GM23248 (cell line): Measurements from ENCODE around the gene TRIM63. TPM values are rescaled to one million over a fixed set of nuclear protein-coding genes. Genes with fewer than 3 reads are reported as not detected.
"Not testable (repeated sequence)": the region's sequence is repeated elsewhere in the genome, so short reads cannot be mapped to it uniquely, and the experiment has no call there.

Source experiments
- DNase-seq: peaks from one replicate; pipeline ENCODE4 v3.0.0-alpha.2; 2015
- H2AFZ ChIP-seq: fragments of 200-600 bp; sonication (generic); 2 replicates; pipeline ENCODE4 v1.6.1; 2016; ENCODE audit warnings: antibody characterized with exemption
- H3F3A ChIP-seq: fragments of 200-600 bp; sonication (generic); 2 replicates; pipeline ENCODE4 v1.6.1; 2016; ENCODE audit warnings: mild to moderate bottlenecking, antibody characterized with exemption, mixed run types; ENCODE audit not compliant: insufficient read depth
- H3K27ac ChIP-seq: fragments of 200-600 bp; sonication (generic); 2 replicates; pipeline ENCODE4 v1.5.1; 2016; ENCODE audit warnings: mild to moderate bottlenecking
- H3K27me3 ChIP-seq: fragments of 200-600 bp; sonication (generic); replicated peaks from 2 replicates; pipeline ENCODE4 v1.6.1; 2016; ENCODE audit warnings: mild to moderate bottlenecking; ENCODE audit not compliant: insufficient read depth
- H3K36me3 ChIP-seq: fragments of 200-600 bp; sonication (generic); 2 replicates; pipeline ENCODE4 v1.6.1; 2016; ENCODE audit warnings: low read depth, mild to moderate bottlenecking
- H3K4me1 ChIP-seq: fragments of 200-600 bp; sonication (generic); 2 replicates; pipeline ENCODE4 v1.6.1; 2016; ENCODE audit warnings: mild to moderate bottlenecking; ENCODE audit not compliant: insufficient read depth
- H3K4me2 ChIP-seq: fragments of 200-600 bp; sonication (generic); one replicate; pipeline ENCODE4 v1.6.1; 2016; ENCODE audit warnings: mild to moderate bottlenecking; ENCODE audit not compliant: unreplicated experiment
- H3K4me3 ChIP-seq: fragments of 200-600 bp; sonication (generic); 2 replicates; pipeline ENCODE4 v1.5.1; 2016; ENCODE audit warnings: mild to moderate bottlenecking
- H3K79me2 ChIP-seq: fragments of 200-600 bp; sonication (generic); 2 replicates; pipeline ENCODE4 v1.6.1; 2016; ENCODE audit warnings: mild to moderate bottlenecking; ENCODE audit not compliant: insufficient read depth
- H3K9ac ChIP-seq: fragments of 200-600 bp; sonication (generic); 2 replicates; pipeline ENCODE4 v1.6.1; 2016; ENCODE audit warnings: mild to moderate bottlenecking
- H3K9me2 ChIP-seq: fragments of 200-600 bp; sonication (generic); 2 replicates; pipeline ENCODE4 v1.6.1; 2016; ENCODE audit warnings: mixed run types, mild to moderate bottlenecking, moderate library complexity; ENCODE audit not compliant: insufficient read depth
- H3K9me3 ChIP-seq: fragments of 200-600 bp; sonication (generic); one replicate; pipeline ENCODE4 v1.6.1; 2017; ENCODE audit warnings: low read depth
- H4K20me1 ChIP-seq: fragments of 200-600 bp; sonication (generic); 2 replicates; pipeline ENCODE4 v1.6.0; 2016; ENCODE audit not compliant: insufficient read depth
- EZH2 ChIP-seq: fragments of 200-600 bp; sonication (generic); IDR thresholded peaks from 2 replicates; pipeline ENCODE4 v1.6.1; 2018; ENCODE audit warnings: antibody characterized with exemption, mild to moderate bottlenecking; ENCODE audit not compliant: insufficient read depth, poor library complexity, severe bottlenecking
- EZH2phosphoT487 ChIP-seq: fragments of 200-600 bp; sonication (generic); IDR thresholded peaks from 2 replicates; pipeline ENCODE4 v1.6.1; 2018; ENCODE audit warnings: antibody characterized with exemption, moderate library complexity, mild to moderate bottlenecking, low read depth; ENCODE audit not compliant: insufficient read depth
- WGBS, 2 experiments: methylation state at CpG; one replicate each; pipeline ENCODE4 v1.1.6; 2015 to 2017; ENCODE audit warnings: low lambda C conversion rate in 2 of 2, low coverage in 1 of 2; ENCODE audit errors: missing lambda C conversion rate in 2 of 2; 5-methylcytosine and 5-hydroxymethylcytosine counted together
- in situ Hi-C: fragments of 300-500 bp; cut with MboI; formaldehyde crosslinking; loops from 2 replicates; pipeline ENCODE4 v1.15.0; 2020
- polyA plus RNA-seq: library from polyadenylated mRNA; unstranded; fragments of >200 nt; fragmentation: Nextera tagmentation; extraction: Ambion mirVana; gene quantifications from 2 replicates; pipeline ENCODE4 v1.2.1, GENCODE V29; 2016
- total RNA-seq: library from RNA; depleted of rRNA; stranded (reverse); fragments of >200 nt; shearing (Covaris generic); gene quantifications from 2 replicates; pipeline ENCODE4 v1.2.3, GENCODE V29; 2014

The TRIM63 gene
- total and polyA plus RNA-seq, 2 experiments from 2014 or later: not detected

DNA sequence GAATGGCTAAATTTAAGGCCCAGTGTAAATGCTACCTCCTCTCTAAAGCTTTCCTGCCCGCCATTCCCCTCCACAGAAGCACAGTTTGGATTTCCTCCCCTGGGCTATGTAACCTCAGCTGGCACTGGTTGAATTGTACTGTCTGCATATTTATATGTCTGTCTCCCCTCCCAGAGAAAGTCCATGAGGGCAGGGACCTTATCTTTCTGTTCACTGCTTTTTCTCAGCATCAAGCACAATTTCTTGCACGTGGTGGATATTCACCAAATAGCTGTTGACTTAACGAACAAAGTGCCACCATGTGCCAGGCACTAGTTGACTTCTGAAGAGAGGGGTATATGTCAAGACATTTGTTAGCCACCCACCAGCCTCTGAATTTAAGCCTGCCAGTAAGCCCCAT, 34.7 kb upstream of the TRIM63 start:
- peaks cover 12% of the 10 kb centered on the region for H3K4me1 ChIP-seq
- no peaks in the 10 kb centered on the region for H3K79me2 ChIP-seq
- no peaks in the 10 kb centered on the region for H3K9me2 ChIP-seq
- H3K9ac ChIP-seq: no peak overlapping the region
- WGBS, 2 experiments: 79 to 93% methylated on average over 3 of the region's 3 CpGs
- in situ Hi-C loops: no loop called here
- H4K20me1 ChIP-seq: no peaks in the 10 kb centered on the region
- no peak overlapping the region for H3K4me2 ChIP-seq
- H2AFZ ChIP-seq: no peak overlapping the region
- no peaks in the 10 kb centered on the region for H3K36me3 ChIP-seq
- TF ChIP-seq EZH2 (no peak), EZH2phosphoT487 (no peak)
- H3K4me3 ChIP-seq: no peak overlapping the region
- H3K9me3 ChIP-seq: no peaks in the 10 kb centered on the region
- H3K27me3 ChIP-seq: peaks cover 5% of the 10 kb centered on the region
- H3F3A ChIP-seq: peaks cover 14% of the 10 kb centered on the region
- no peak overlapping the region for H3K27ac ChIP-seq
- DNase-seq: no peak

DNA sequence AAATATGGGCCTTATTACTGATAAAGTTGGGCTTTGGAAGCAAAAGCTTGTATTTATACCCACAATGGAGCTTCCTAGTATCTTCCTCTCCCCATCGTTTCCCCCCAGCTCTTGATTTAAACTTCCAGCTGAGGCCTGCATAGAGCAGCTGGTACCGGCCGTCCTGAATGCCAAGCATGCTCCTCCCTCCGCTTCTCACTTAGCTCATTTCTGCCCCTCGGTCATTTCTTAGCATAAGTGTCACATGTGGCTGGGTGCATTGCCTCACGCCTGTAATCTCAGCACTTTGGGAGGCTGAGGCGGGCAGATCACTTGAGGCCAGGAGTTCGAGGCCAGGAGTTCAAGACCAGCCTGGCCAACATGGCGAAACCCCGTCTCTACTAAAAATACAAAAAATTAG, 32.8 kb upstream of the TRIM63 start:
- H4K20me1 ChIP-seq, H3K4me3 ChIP-seq, DNase-seq, H3K27ac ChIP-seq, H3K4me2 ChIP-seq, H3K27me3 ChIP-seq, in situ Hi-C loops, H3K9ac ChIP-seq, H3K9me2 ChIP-seq, H3K9me3 ChIP-seq, H3K36me3 ChIP-seq, H3K79me2 ChIP-seq, H2AFZ ChIP-seq: not testable (repeated sequence)
- 61 to 70% methylated on average over 10 of the region's 10 CpGs for WGBS, 2 experiments
- peaks cover 12% of the 10 kb centered on the region for H3K4me1 ChIP-seq
- peaks cover 18% of the 10 kb centered on the region for H3F3A ChIP-seq

DNA sequence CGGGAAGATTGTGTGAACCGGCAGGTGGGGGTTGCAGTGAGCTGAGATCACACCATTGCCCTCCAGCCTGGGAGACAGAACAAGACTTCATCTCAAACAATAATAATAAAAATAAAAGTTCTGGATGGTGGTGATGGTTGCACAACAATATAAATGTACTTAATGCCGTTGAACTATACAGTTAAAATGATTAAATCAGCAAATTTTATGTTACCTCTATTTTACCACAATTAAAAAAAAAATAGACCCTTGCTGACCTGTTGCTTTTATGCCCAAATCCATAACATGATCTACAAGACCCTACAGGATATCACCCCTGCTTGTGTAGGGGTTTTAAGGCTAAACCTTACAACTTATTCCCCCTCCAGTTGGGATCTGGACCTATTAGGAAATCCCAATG, 32.4 kb upstream of the TRIM63 start:
- no peak for TF ChIP-seq EZH2phosphoT487
- TF ChIP-seq EZH2: no peak
- WGBS, 2 experiments: 94% methylated on average over 3 of the region's 3 CpGs
- Histone ChIP-seq H3K9ac (no peak overlapping the region), H3K9me2 (no peaks in the 10 kb centered on the region), H3K4me3 (no peak overlapping the region), H3K27me3 (peaks cover 5% of the 10 kb centered on the region), H3F3A (peaks cover 18% of the 10 kb centered on the region), H3K4me1 (peaks cover 12% of the 10 kb centered on the region), H3K9me3 (no peaks in the 10 kb centered on the region), H3K36me3 (no peaks in the 10 kb centered on the region), H3K27ac (no peak overlapping the region), H4K20me1 (no peaks in the 10 kb centered on the region), H2AFZ (no peak overlapping the region), H3K79me2 (no peaks in the 10 kb centered on the region), H3K4me2 (no peak overlapping the region)
- DNase-seq: no peak
- in situ Hi-C loops: no loop called here

DNA sequence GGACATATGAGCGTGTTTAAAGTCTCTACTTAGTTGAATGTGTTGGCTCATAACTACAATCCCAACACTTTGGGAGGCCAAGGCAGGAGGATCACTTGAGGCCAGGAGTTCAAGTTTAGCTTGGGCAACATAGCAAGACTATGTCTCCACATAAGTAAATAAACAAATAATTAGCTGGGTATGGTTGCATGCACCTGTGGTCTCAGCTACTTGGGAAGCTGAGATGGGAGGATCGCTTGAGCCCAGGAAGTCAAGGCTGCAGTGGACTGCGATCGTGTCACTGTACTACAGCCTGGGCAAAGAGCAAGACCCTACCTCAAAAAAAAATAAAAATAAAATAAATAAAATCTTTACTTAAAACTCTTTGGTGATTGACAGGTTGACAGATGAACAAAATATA, 31.2 kb upstream of the TRIM63 start:
- 99% methylated on average over 4 of the region's 4 CpGs for WGBS, 2 experiments
- no peaks in the 10 kb centered on the region for H4K20me1 ChIP-seq
- H3K4me2 ChIP-seq: no peak overlapping the region
- no peak for DNase-seq
- TF ChIP-seq EZH2: no peak
- TF ChIP-seq EZH2phosphoT487: no peak
- H3K27ac ChIP-seq: no peak overlapping the region
- in situ Hi-C loops: no loop called here
- no peaks in the 10 kb centered on the region for H3K9me2 ChIP-seq
- H3F3A ChIP-seq: peaks cover 18% of the 10 kb centered on the region
- no peak overlapping the region for H3K9ac ChIP-seq
- no peaks in the 10 kb centered on the region for H3K79me2 ChIP-seq
- peaks cover 12% of the 10 kb centered on the region for H3K4me1 ChIP-seq
- no peaks in the 10 kb centered on the region for H3K9me3 ChIP-seq
- no peaks in the 10 kb centered on the region for H3K36me3 ChIP-seq
- no peak overlapping the region for H2AFZ ChIP-seq
- peaks cover 14% of the 10 kb centered on the region for H3K27me3 ChIP-seq
- no peak overlapping the region for H3K4me3 ChIP-seq

DNA sequence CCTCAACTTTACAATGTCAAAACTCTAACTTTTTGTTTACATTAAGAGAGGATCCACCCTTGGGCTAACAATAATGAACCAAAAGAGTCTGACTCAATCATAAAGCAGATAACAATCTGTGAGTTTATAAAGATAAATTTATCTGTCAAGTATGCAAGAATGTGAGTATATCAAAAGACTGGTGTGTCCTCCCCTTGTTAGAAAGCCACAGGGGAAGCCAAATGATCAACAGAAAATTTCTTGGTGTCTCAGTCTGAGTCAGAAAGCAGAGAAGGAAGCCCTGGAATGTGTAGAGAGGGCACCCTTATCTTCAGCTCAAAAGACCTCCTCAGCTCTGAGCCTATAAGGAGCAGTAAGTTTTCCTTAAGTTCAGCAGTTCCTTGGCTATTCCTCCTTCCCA, 30.3 kb upstream of the TRIM63 start:
- Histone ChIP-seq H4K20me1 (no peaks in the 10 kb centered on the region), H3K9ac (no peak overlapping the region), H3K36me3 (no peaks in the 10 kb centered on the region), H3K4me3 (no peak overlapping the region), H3K4me1 (peaks cover 12% of the 10 kb centered on the region), H3F3A (peaks cover 18% of the 10 kb centered on the region), H3K27me3 (peaks cover 21% of the 10 kb centered on the region), H3K9me3 (no peaks in the 10 kb centered on the region), H3K9me2 (no peaks in the 10 kb centered on the region), H3K4me2 (peak overlapping the region; percentile 62), H3K79me2 (no peaks in the 10 kb centered on the region), H3K27ac (no peak overlapping the region), H2AFZ (no peak overlapping the region)
- no peak for TF ChIP-seq EZH2phosphoT487
- TF ChIP-seq EZH2: no peak
- in situ Hi-C loops: no loop called here
- DNase-seq: peak; percentile 57
